HG02623 (cell line): Measurements from ENCODE around the gene PRPH2.
"Not testable (repeated sequence)": the region's sequence is repeated elsewhere in the genome, so short reads cannot be mapped to it uniquely, and the experiment has no call there.

Experiments
- ATAC-seq: cut with Tn5 transposase; IDR thresholded peaks from one replicate; pipeline ENCODE4 v1.9.1; 2021; ENCODE audit warnings: moderate library complexity; ENCODE audit not compliant: unreplicated experiment

Gene PRPH2

DNA sequence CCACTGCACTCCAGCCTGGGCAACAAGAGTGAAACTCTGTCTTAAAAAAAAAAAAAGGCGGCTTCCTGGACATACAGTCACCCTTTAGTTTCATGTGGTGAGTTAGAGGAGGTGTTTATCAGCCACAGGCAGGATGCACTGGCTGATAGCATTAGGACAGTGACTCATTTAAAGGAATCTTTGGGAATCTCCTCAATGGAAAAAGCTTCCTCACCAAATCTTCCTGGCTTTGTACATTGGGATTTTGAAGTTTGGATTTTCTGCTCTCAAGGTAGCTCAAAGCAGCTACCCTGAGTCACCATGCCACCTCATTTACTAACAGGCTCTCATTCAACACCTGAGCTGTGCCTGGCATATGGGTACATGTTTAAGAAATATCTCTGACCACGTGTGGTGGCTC lies 20.2 kb downstream of the PRPH2 start:
- no peak for ATAC-seq

DNA sequence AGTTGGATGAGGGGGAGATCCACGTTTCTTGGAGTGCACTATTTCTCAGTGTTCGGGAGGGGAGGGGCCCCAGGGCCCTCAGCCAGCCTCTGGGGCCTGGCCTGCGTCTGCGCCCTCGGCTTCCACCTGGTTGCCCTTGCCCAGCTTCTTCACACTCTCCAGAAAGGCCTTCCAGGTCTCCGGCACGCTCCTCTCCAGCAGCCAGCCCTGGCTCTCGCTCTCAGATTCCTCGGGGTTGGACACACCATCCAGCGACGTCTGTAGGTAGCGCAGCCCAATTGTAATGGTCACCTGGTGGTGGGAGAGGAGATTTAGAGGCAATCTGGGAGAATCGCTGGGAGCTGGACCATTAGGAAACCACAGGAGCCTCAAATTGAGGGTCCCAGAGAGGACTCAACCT lies 24.2 kb downstream of the PRPH2 start:
- no peak for ATAC-seq

DNA sequence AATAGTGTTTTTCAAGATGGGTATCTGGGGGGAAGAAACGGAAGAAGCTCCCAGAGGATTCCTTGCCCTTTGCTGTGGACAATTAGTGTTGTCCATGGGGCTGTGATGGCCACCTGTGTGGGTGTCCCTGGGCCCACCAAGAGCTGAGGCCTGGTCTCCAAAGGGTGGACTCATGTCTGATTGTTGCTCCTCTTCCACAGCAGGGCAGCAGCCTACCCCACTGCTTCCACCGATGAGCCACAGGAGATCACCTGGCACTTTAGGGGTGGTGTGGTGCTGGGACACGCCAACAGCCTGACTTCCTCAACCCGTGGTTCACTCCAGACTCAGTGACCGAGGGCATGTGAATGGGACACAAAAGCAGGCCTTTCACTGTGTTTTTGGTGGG lies 25.1 kb downstream of the PRPH2 start:
- ATAC-seq, result no peak

DNA sequence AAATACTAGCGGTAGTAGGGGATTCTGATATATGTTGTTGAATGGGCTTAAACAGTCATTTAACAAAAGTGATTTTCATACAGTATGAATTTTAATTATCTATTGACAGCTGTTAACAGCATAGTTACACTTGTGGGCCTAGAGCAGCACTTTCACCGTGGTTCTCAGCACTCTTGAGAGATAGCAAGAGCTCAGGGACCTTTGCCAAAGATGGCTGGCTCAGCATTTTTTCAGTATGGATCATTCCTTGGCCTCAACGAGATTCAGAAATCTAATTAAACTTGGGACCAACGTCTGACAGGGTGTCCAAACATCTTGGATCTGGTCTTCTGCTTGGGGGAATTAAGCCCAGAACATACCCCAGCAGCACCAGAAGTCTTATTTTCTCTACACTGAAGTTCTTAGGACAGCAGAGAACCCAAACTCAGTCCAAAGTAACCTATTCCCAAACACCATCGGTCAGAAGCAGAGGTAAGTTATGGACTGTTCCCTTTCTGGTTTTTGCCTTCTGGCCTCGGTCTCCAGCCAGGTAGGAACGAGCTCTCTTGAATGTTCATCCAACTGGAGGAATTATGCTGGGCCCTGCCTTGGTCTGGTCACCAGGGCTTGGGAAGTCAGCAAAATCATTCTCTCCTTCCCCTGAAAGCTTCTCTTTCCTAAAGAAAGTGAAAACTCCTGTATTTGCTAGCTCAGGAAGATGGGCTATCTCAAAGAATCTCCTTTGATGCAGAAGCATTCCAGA lies 25.7 kb downstream of the PRPH2 start:
- no peak for ATAC-seq

DNA sequence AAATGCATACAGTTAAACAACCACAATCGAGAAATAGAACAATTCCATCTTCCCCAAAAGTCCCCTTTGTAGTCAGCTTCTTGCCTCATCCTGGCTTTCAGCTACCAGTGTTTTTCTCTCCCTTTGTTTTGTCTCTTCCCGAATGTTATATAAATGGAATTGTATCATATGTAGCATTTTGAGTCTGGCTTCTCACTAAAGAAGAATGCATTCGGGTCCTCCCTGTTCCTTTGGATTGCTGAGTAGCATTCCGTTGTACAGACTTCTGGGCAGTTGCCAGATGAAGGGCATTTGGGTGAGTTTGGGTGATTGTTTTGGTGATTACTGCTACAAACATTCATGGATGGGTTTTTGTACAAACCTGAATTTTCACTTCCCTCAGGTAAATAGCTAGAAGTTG lies 27.8 kb downstream of the PRPH2 start:
- ATAC-seq, result no peak

DNA sequence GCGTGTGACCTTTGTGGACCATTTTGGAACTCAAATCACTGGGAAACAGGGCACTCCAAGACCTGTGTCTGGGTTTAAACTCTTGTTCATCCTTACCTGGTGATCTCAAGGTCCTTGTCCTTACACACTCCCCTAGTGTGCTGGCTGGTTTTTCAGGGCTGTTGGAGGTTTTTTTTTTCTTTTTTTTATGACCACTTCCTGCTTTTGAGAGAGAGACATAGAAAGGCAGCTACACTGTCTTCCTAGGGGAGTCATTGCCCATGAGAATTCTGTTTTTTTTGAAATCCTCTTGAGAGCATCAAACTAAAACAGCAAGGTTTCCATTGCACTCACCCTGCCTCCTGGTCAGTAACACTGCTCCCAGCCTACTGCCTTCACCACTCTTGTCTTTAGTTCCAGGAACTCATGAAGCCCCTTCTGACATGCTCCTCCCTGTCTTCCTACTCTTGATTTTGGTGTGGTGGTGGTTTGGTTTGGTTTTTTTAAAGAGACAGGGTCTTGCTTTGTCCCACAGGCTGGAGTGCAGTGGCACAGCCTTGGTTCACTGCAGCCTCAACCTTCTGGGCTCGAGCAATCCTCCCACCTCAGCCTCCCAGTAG lies 28.6 kb downstream of the PRPH2 start:
- no peak for ATAC-seq

DNA sequence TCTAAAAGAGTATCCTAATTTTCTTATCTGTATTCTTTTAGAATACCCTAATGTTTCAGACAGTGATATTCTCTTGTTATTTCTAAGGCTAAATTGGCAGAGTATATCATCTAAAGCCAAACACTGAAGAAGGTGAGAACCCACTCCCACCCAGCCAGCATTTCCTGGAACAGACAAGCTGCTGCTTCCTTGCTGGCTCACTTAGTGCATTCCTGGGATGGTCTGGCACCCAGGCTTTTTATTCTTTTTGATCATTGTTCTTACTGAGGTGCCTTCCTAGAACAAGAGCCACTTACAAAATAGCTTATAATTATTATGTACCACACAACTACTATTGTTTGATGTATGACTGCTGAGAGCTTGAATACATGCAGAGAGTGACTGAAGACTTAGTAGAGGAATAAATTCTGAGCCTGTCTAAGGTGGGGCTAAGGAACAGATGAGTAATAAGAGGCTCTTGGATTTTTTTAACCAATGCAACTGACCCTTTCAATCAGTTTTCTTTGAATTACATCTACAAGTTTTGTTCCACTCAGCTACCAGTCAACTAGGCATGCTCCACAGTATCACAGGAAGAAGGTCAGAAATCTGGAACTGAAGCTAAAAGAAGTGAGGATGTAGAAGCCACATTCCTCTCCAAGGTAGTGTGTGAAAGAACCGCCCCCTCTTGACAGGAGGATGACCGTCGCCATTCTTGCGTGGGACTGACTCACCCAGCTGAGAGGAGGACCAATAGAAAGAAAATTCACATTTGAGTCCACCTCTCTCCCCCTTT lies 30.1 kb downstream of the PRPH2 start:
- ATAC-seq, result no peak

DNA sequence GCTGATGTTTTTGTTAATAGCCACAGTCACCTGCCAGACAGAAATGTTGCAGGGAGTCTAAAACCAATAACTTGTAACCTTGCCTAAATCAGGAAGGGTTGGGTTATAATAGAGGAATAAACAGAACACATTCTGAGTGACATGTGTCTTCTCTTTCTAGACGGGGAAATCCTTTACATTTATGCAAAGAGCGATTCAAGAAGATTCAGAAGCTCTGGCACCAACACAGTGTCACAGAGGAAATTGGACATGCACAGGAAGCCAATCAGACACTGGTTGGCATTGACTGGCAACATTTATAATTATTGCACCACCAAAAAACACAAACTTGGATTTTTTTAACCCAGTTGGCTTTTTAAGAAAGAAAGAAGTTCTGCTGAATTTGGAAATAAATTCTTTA lies 31.5 kb downstream of the PRPH2 start:
- ATAC-seq, result no peak

DNA sequence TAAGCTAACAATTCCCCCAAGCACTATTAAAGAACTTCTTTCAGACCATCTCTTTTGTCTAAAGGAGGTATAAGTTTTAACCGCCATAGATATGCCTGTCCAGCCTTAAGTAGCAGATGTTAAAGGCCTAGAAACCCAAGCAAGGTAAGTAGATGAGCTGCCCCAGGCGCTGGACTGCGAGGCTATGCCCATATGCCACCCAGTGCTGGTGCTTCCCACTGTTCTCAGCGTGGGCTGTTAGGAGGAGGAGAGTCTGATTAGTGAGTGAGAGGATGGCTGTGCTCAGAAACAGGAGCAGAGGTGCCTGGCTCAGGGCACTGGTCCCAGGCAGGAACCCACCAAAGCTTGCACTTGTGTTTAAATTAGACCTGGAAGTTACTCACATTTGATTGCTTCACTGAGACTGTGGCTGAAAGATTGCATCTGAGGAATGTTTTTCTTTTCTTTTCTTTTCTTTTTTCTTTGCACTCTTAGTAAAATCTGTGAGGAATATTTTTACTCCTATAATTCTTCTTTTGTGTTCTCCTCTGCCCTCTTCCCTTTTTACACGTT lies 32.2 kb downstream of the PRPH2 start:
- ATAC-seq, result no peak

DNA sequence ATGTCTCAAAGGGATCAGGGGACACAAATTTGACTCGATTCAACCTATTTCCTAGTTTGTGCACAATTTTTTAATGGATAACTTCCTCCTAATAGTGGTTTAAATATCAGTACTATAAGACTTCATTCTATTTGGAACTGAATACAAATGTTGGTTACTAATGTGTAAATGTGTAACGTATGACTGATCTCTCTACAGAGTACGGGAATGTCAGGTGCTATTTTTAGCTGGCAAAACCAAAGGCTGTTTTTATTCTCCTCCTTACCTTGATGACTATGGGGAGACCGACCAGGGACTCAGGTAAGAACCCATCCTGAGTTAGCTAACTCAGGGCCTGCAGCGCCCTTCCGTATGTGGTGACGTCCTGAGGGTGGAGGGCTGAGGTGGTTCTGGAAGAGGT lies 33.0 kb downstream of the PRPH2 start:
- ATAC-seq, result no peak

DNA sequence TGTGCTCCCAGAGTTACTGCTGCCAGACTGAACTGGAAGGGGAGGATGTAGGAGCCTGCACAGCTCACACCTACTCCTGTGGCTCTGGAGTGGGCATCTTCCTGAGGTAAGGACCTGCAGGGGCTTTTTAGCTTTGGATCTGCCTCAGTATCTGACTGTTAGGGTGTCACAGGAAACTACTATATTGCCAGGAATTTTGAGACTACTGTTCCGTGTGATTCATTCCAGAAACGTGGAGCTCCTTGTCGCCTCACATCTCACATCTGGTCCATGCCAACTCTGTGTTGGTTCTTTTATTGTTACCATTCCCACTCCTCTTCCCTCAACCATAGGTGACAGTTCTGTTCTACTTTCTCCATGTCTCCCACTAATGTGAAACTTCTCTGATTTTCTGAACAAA lies 34.1 kb downstream of the PRPH2 start:
- no peak for ATAC-seq

DNA sequence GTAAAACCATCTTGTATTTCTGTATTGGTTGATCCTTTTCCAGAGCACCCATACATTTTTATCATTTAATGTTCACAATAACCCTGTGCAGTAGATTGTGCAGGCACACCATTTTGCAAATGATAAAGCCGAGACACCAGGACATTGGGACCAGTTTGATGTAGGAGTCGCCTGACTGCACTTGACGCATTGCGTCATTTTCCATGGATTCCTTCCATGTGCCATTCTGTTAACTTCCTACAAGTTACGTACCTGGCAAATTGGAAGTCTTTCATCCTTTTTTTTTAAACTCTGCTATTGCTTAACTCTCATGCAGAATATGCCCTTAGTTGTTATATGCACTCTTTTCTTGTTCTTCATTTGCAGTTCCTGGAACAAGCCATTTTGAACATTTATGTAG lies 43.0 kb downstream of the PRPH2 start:
- no peak for ATAC-seq

DNA sequence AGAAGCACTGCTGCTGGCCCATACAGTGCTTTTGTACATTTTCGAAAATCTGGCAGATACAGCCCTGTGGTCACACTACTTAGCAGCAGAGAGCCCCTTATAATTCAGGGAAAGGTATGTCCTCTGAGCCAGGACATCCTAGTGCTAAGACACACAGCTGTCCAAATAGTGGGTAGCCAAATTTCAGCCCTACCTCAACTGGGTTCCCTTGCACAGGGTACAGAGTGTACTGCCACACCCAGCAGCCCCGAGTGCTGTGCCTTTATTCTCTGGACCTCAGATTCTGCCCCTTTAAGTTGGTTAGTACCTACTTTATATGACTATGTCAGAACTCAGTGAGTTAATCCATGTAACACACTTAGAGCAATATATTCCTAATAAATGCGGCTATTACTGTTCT lies 47.6 kb downstream of the PRPH2 start:
- no peak for ATAC-seq

DNA sequence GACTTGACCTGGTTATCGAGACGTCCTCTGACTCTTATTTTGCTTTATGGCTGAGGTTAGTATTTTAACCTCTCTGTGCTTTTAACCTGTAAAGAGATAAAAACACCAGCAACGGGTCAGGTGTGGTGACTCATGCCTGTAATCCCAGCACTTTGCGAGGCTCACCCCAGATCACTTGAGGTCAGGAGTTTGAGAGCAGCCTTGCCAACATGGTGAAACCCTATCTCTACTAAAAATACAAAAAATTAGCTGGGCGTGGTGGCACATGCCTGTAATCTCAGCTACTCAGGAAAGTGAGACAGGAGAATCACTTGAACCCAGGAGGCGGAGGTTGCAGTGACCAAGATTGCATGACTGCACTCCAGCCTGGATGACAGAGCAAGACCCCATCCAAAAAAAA lies 48.0 kb downstream of the PRPH2 start:
- ATAC-seq, result not testable (repeated sequence)

DNA sequence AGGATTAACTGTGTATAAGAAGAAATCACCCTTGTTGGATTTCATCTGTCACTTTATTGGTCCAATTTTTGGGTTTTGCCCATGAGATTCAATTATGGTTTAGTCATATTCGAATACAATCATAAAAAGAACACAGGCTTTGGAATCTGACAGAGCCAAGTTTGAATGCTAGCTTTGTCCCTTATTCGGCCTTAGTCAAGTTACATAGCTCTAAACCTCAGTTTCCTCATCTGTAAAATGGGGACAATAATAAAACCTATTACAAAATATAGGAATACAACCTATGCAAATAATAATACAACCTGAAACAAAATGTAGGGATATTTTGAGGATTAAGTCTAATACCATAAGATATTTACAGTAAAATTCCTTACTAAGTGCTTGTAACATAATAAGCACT lies 57.7 kb downstream of the PRPH2 start:
- ATAC-seq, result no peak

DNA sequence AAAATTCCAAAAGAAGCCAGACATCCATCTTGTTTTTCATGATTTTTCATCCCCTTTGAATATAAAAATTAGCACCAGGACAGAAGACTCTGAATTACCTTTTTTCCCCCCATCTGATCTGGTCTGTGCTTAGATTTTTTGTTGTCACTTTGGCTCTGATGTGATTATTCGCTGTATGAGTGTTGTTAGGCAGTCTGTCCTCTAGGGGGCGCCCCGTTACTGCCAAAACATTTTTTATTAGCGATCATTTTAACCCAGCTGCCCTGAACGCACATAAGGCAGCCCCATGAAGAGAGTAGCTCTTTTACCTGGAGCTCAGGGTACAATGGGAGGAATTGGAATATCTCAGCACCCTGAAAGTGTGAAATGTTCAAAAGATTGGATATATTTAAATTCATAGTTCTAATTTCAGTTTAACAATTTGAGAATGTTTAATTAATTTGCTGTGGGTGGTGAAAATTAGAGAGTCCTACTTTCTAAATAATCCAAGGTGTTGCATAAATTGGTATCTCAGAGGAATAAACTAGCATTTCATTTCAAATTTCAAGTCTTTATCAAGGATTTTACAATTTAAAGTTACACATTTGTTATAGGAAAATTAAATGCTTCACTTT lies 60.8 kb downstream of the PRPH2 start:
- ATAC-seq, result no peak

DNA sequence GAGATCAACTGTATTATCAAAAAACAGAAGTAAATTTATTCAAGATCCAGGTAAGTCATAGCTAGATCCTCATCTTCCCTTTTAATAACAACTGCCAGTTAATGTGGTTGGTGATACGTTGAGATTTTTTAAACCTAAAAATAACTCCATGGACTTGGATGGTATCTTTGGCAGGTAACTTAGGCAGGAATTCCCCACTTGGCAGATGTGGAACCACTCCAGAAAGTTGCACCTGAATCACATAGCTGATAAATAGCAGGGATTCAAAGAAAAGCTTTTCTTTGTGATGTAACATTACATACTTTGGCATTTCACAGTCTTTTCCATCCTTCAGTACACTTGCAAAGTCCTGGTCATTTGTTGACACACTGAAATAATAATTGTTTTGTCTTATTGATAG lies 62.6 kb downstream of the PRPH2 start:
- no peak for ATAC-seq

DNA sequence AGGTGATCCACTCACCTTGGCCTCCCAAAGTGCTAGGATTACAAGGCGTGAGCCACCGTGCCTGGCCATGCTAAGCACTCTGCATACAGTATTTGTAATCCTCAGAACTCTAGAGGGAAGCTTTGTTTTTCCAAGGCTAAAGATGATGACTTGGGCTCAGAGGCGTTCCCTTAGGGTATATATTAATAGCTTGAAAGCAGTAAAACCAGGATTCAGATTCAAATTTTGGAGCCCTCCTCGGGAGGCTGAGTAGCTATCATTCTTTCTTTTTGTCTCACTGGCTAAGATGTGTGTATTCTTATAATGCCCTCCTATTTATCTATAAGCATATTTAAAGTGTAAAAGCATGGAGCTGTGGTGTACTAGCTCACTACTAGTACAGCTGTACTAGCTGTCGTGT lies 68.5 kb downstream of the PRPH2 start:
- ATAC-seq, result no peak

DNA sequence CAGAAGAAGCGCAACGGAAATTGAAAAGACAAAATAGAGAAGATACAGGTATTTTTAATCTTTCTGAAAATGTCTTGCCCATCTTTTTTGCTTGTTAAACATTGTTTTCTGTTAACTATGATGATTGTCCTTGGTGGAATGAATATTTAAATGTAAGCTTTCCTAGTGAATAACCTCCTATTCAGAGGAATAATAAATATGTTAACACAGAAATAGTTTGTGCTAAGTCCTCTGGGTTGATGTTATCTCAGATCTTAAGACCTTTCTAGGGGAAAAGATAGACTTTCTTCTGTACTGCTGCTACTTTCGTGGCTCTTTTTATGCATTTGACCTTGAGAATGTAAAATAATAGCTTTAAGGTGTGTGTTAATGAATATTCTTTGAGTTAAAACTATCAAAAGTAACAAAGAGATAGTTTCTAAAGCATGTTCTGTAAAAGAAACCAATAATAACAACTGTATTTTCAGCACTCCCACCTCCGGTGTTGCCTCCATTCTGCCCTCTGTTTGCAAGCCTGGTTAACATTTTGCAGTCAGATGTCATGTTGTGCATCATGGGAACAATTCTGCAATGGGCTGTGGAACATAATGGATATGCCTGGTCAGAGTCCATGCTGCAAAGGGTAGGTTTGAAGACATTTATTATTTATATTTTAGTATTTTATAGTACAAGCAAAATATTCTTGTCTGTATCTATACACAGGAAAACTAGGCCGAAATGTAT lies 70.2 kb downstream of the PRPH2 start:
- ATAC-seq, result no peak
